ENCODE results near the gene RPS19BP1.

DNA sequence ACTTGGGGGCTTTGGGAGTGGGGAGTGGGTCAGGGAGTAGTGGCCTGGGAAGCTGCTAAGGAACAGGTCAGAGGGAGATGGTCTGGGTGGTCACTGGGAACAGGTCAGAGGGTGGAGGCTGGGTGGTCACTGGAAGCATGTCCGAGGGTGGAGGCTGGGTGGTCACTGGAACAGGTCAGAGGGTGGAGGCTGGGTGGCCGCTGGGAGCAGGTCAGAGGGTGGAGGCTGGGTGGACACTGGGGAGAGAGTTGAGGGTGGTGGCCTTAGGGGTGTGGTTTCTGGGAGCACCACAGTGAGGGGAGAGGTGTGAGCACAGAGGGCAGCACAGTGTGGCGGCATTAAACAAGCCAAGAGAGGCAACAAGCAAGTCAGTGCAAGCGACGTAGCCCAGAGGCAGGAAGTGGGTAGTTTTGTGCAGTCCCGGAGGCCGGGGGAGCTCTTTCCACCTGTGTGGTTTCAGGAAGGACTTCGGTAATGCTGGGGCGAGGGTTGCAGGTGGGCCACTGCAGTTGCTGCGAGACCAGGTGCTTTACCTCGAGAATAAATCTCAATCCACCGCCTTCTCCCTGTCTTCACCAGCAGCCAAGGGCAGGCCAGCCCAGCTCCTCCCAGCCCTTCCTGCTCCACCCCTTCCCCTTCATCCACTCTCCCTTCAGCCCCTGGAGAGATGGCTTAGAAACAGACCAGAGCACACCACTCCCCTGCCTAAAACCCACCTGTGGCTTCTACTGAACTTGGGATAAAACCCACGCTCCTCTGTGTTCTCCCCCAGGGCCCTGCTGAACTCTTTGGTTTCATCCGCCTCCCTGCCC, 34.8 kb upstream of the RPS19BP1 start:
- no peak for TF ChIP-seq POLR2A (IDR thresholded peaks at IDR 0.05)
- TF ChIP-seq, protein P1, sequence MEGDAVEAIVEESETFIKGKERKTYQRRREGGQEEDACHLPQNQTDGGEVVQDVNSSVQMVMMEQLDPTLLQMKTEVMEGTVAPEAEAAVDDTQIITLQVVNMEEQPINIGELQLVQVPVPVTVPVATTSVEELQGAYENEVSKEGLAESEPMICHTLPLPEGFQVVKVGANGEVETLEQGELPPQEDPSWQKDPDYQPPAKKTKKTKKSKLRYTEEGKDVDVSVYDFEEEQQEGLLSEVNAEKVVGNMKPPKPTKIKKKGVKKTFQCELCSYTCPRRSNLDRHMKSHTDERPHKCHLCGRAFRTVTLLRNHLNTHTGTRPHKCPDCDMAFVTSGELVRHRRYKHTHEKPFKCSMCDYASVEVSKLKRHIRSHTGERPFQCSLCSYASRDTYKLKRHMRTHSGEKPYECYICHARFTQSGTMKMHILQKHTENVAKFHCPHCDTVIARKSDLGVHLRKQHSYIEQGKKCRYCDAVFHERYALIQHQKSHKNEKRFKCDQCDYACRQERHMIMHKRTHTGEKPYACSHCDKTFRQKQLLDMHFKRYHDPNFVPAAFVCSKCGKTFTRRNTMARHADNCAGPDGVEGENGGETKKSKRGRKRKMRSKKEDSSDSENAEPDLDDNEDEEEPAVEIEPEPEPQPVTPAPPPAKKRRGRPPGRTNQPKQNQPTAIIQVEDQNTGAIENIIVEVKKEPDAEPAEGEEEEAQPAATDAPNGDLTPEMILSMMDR (IDR thresholded peaks at IDR 0.05), result no peak

Measured in heart left ventricle (tissue), 13 donors.